Measurements from ENCODE around the gene TEDC2. TPM values are rescaled to one million over a fixed set of nuclear protein-coding genes. Genes with fewer than 3 reads are reported as not detected.

TEDC2 gene
- total RNA-seq, 1 experiment from 2014 or later, result 48.5 TPM

DNA sequence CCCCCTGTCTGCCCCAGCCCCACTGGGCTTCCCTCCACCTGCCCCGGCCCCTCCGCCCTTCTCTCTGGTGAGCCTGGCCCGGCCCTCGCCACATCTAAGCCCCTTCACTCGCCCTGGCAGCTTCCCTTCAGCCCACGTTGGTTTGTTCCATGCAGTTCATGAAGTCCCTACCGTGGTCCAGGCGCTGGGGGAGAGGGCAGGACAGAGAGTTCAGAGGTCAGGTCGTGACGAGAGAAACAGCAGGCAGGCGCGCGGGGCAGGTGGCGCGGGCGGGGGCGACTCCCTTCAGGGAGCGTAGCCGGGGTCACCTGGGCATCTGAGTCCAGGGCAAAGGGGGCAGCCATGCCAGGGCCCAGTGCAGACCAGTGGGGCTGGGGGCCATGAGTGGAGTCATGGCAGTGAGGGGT lies 8.9 kb upstream of the TEDC2 start:
- H3K27me3 ChIP-seq (replicated peaks; ENCODE audit: insufficient read depth, low read depth, low read length, poor library complexity), result no peaks in the 10 kb centered on the region
- no TSS peak for BruUV-seq (replicated peaks)
- H3K27ac ChIP-seq (ENCODE audit: low read depth, low read length, poor library complexity, severe bottlenecking), result no peak overlapping the region
- no peak for DNase-seq (ENCODE audit: low spot score)
- CTCF ChIA-PET, result no interaction called here
- H3K4me1 ChIP-seq (ENCODE audit: insufficient read depth, low read length, poor library complexity, severe bottlenecking), result no peaks in the 10 kb centered on the region
- peaks cover 96% of the 10 kb centered on the region for H3K36me3 ChIP-seq (ENCODE audit: insufficient read depth, low read length, poor library complexity, severe bottlenecking)
- intact Hi-C loops (cut with micrococcal nuclease; ENCODE audit: unreplicated experiment), result no loop called here
- POLR2A ChIA-PET (ENCODE audit: low non-redundant PET), result interaction anchor here (0.6 kb wide), 1 partner anchor 17 kb away, joined by 18 read pairs; no protein-coding TSS in a partner anchor
- TF ChIP-seq, protein P1, sequence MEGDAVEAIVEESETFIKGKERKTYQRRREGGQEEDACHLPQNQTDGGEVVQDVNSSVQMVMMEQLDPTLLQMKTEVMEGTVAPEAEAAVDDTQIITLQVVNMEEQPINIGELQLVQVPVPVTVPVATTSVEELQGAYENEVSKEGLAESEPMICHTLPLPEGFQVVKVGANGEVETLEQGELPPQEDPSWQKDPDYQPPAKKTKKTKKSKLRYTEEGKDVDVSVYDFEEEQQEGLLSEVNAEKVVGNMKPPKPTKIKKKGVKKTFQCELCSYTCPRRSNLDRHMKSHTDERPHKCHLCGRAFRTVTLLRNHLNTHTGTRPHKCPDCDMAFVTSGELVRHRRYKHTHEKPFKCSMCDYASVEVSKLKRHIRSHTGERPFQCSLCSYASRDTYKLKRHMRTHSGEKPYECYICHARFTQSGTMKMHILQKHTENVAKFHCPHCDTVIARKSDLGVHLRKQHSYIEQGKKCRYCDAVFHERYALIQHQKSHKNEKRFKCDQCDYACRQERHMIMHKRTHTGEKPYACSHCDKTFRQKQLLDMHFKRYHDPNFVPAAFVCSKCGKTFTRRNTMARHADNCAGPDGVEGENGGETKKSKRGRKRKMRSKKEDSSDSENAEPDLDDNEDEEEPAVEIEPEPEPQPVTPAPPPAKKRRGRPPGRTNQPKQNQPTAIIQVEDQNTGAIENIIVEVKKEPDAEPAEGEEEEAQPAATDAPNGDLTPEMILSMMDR (conservative IDR thresholded peaks at IDR 0.05; ENCODE audit: low read depth, low read length), result no peak
- no peak for TF ChIP-seq EZH2 (IDR thresholded peaks at IDR 0.05; ENCODE audit: borderline replicate concordance, low read depth, low read length, poor library complexity, severe bottlenecking)
- H3K9me3 ChIP-seq (ENCODE audit: low read depth, low read length, poor library complexity, severe bottlenecking), result no peaks in the 10 kb centered on the region
- H3K4me3 ChIP-seq (ENCODE audit: low read depth, low read length, poor library complexity, severe bottlenecking), result no peak overlapping the region

DNA sequence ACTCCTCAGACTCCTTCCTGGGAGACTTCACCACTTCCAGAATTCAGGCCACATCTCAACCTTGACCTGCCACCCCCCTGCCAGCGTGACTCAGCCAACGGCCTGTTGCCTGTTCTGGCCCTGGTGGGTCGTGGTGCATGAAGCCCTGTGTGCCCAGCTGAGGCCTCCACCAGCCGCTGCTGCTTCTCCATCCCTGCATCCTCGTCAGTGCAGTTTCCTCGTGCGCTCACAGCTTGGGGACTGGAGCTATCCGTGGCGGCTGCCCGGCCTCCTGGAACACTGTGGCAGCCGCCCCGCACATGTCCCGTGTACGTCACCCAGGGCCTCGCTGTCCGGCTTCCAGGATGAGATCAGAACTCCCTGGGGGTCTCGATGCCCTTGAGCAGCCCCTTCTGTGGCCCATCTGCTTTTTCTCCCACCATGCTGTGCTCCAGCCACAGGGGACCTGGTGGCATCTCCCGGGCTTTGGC lies 8.0 kb upstream of the TEDC2 start:
- ChIA-PET POLR2A (ENCODE audit: low non-redundant PET) (no interaction called here), CTCF (no interaction called here)
- intact Hi-C loops (cut with micrococcal nuclease; ENCODE audit: unreplicated experiment), result no loop called here
- Histone ChIP-seq H3K4me3 (ENCODE audit: low read depth, low read length, poor library complexity, severe bottlenecking) (no peak overlapping the region), H3K9me3 (ENCODE audit: low read depth, low read length, poor library complexity, severe bottlenecking) (no peaks in the 10 kb centered on the region), H3K27me3 (replicated peaks; ENCODE audit: insufficient read depth, low read depth, low read length, poor library complexity) (no peaks in the 10 kb centered on the region), H3K27ac (ENCODE audit: low read depth, low read length, poor library complexity, severe bottlenecking) (no peak overlapping the region), H3K4me1 (ENCODE audit: insufficient read depth, low read length, poor library complexity, severe bottlenecking) (no peaks in the 10 kb centered on the region), H3K36me3 (ENCODE audit: insufficient read depth, low read length, poor library complexity, severe bottlenecking) (peaks cover 96% of the 10 kb centered on the region)
- TF ChIP-seq, protein P1 (conservative IDR thresholded peaks at IDR 0.05; ENCODE audit: low read depth, low read length), result no peak
- no peak for TF ChIP-seq EZH2 (IDR thresholded peaks at IDR 0.05; ENCODE audit: borderline replicate concordance, low read depth, low read length, poor library complexity, severe bottlenecking)
- no peak for DNase-seq (ENCODE audit: low spot score)
- no TSS peak for BruUV-seq (replicated peaks)

DNA sequence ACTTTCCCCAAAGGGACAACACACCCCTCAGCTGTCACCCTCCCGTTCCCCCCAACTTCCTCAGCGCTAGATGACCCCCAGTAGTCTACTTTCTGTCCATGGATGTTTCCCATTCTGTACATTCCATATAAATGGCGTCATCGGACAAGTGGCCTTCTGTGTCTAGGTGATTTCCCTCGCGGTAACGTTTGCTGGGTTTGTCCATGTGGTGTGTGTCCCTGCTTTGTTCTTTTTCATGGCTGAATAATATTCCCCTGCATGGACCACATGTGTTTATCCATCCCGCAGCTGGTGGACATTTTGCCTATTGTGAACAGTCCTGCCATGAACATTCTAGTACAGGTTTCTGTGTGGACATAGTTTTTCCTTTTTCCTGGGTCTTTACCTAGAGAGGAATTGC lies 7.3 kb upstream of the TEDC2 start:
- no peak for DNase-seq (ENCODE audit: low spot score)
- TF ChIP-seq EZH2 (IDR thresholded peaks at IDR 0.05; ENCODE audit: borderline replicate concordance, low read depth, low read length, poor library complexity, severe bottlenecking), result no peak
- TF ChIP-seq, protein P1 (conservative IDR thresholded peaks at IDR 0.05; ENCODE audit: low read depth, low read length), result no peak
- peaks cover 97% of the 10 kb centered on the region for H3K36me3 ChIP-seq (ENCODE audit: insufficient read depth, low read length, poor library complexity, severe bottlenecking)
- no peaks in the 10 kb centered on the region for H3K9me3 ChIP-seq (ENCODE audit: low read depth, low read length, poor library complexity, severe bottlenecking)
- ChIA-PET CTCF (no interaction called here), POLR2A (ENCODE audit: low non-redundant PET) (no interaction called here)
- intact Hi-C loops (cut with micrococcal nuclease; ENCODE audit: unreplicated experiment), result no loop called here
- no TSS peak for BruUV-seq (replicated peaks)
- no peak overlapping the region for H3K4me3 ChIP-seq (ENCODE audit: low read depth, low read length, poor library complexity, severe bottlenecking)
- H3K27me3 ChIP-seq (replicated peaks; ENCODE audit: insufficient read depth, low read depth, low read length, poor library complexity), result no peaks in the 10 kb centered on the region
- no peak overlapping the region for H3K27ac ChIP-seq (ENCODE audit: low read depth, low read length, poor library complexity, severe bottlenecking)
- H3K4me1 ChIP-seq (ENCODE audit: insufficient read depth, low read length, poor library complexity, severe bottlenecking), result no peaks in the 10 kb centered on the region
